A549 (cell line): Measurements from ENCODE around the gene PBX2. TPM values are rescaled to one million over a fixed set of nuclear protein-coding genes. Genes with fewer than 3 reads are reported as not detected.

Experiments
- ATAC-seq, 2 experiments: fragments of 200-7000 bp in 1 of 2; fragments of >200 bp in 1 of 2; cut with Nextera tagmentation in 1 of 2; cut with Tn5 transposase in 1 of 2; 3 replicates each; pipeline versions ENCODE4 v1.8.0 to v1.9.1; 2018 to 2020; ENCODE audit warnings: mild to moderate bottlenecking in 1 of 2, moderate library complexity in 1 of 2
- CTCF ChIA-PET: fragments of 300-600 bp; sonication (Branson Sonifier 250); formaldehyde crosslinking; extraction: SDS; loops from one replicate; lab custom pipeline; 2021; ENCODE audit warnings: antibody characterized with exemption, inconsistent platforms; lab: Yijun Ruan, JAX
- POLR2A ChIA-PET: fragments of 350-600 bp; formaldehyde crosslinking; extraction: SDS; loops from one replicate; lab custom pipeline; 2021; ENCODE audit warnings: antibody characterized with exemption, inconsistent platforms; lab: Yijun Ruan, JAX
- DNase-seq, 2 experiments: peaks; one replicate each; pipeline versions ENCODE4 v3.0.0 to v3.0.0-alpha.2; 2011 to 2016; ENCODE audit warnings: low read depth in 1 of 2, low spot score in 1 of 2
- FAIRE-seq: peaks from 2 replicates; lab custom pipeline; 2011; peaks lifted over from hg19 to GRCh38; lab: Jason Lieb, UNC
- H3K27ac ChIP-seq, 2 experiments: fragments of >200 bp; sonication (Bioruptor Twin); formaldehyde crosslinking; 3 replicates each; pipeline ENCODE4 v1.5.1; 2016 to 2017
- H3K4me1 ChIP-seq: fragments of >200 bp; sonication (Bioruptor Twin); formaldehyde crosslinking; 3 replicates; pipeline ENCODE4 v1.6.1; 2016
- H3K4me2 ChIP-seq: fragments of >200 bp; sonication (Bioruptor Twin); formaldehyde crosslinking; 3 replicates; pipeline ENCODE4 v1.6.1; 2016
- H3K4me3 ChIP-seq: fragments of >200 bp; sonication (Bioruptor Twin); formaldehyde crosslinking; 3 replicates; pipeline ENCODE4 v1.5.1; 2016
- H3K9me3 ChIP-seq: fragments of >200 bp; sonication (Bioruptor Twin); formaldehyde crosslinking; 3 replicates; pipeline ENCODE4 v1.6.1; 2016
- CHD4 ChIP-seq: fragments of 200-600 bp; sonication (generic); IDR thresholded peaks from 2 replicates; pipeline ENCODE4 v1.6.1; 2016; ENCODE audit warnings: antibody characterized with exemption, mild to moderate bottlenecking, borderline replicate concordance
- EHF ChIP-seq: fragments of 250-450 bp; sonication (Bioruptor Pico); IDR thresholded peaks from 2 replicates; pipeline ENCODE4 v1.5.0; 2020; ENCODE audit warnings: mild to moderate bottlenecking
- EP300 ChIP-seq, 2 experiments: fragments of >200 bp; sonication (Bioruptor Twin); formaldehyde crosslinking; IDR thresholded peaks; 2 replicates in 1 of 2; 3 replicates in 1 of 2; pipeline ENCODE4 v1.6.1; 2016 to 2017
- ESRRA ChIP-seq: fragments of 150-350 bp; IDR thresholded peaks from 2 replicates; pipeline ENCODE4 v1.6.1; 2014; ENCODE audit warnings: mild to moderate bottlenecking, low read length, borderline replicate concordance
- FOSB ChIP-seq: fragments of 250-450 bp; sonication (Bioruptor Pico); IDR thresholded peaks from 2 replicates; pipeline ENCODE4 v1.5.0; 2020; ENCODE audit warnings: mild to moderate bottlenecking, moderate library complexity
- FOSL2 ChIP-seq, 2 experiments: fragments of 450-650 bp in 1 of 2; fragments of >200 bp in 1 of 2; sonication (Bioruptor Twin) in 1 of 2; formaldehyde crosslinking; IDR thresholded peaks; 2 replicates each; pipeline versions ENCODE4 v1.5.0 to v1.6.1; 2016 to 2020; ENCODE audit warnings: mild to moderate bottlenecking in 1 of 2, moderate library complexity in 1 of 2
- FOXS1 ChIP-seq: fragments of 250-450 bp; sonication (Bioruptor Pico); IDR thresholded peaks from 2 replicates; pipeline ENCODE4 v1.5.0; 2020; ENCODE audit warnings: mild to moderate bottlenecking, moderate library complexity
- HEYL ChIP-seq: fragments of 250-450 bp; sonication (Bioruptor Pico); IDR thresholded peaks from 2 replicates; pipeline ENCODE4 v1.8.0; 2021; ENCODE audit warnings: mild to moderate bottlenecking, moderate library complexity
- HOXA7 ChIP-seq: fragments of 250-450 bp; sonication (Bioruptor Pico); IDR thresholded peaks from 2 replicates; pipeline ENCODE4 v1.5.0; 2020; ENCODE audit warnings: mild to moderate bottlenecking, moderate library complexity
- HOXB13 ChIP-seq: fragments of 250-450 bp; sonication (Bioruptor Pico); IDR thresholded peaks from 2 replicates; pipeline ENCODE4 v1.5.0; 2020; ENCODE audit warnings: low read depth, mild to moderate bottlenecking, moderate library complexity
- HOXB5 ChIP-seq: fragments of 250-450 bp; sonication (Bioruptor Pico); IDR thresholded peaks from 2 replicates; pipeline ENCODE4 v1.5.0; 2020; ENCODE audit warnings: mild to moderate bottlenecking, moderate library complexity
- POLR2A ChIP-seq: IDR thresholded peaks from 2 replicates; pipeline ENCODE4 v1.6.1; 2012; ENCODE audit warnings: mild to moderate bottlenecking, low read length
- POLR2AphosphoS2 ChIP-seq: conservative IDR thresholded peaks from 2 replicates; pipeline ENCODE4 v1.6.1; 2012; ENCODE audit warnings: low read length, improper control_type of control experiment, inconsistent platforms
- RCOR1 ChIP-seq: fragments of 150-350 bp; IDR thresholded peaks from 2 replicates; pipeline ENCODE4 v1.6.1; 2014; ENCODE audit warnings: antibody characterized with exemption, low read length, low read depth
- RNF2 ChIP-seq: fragments of 200-600 bp; sonication (generic); IDR thresholded peaks from 2 replicates; pipeline ENCODE4 v1.6.1; 2016; ENCODE audit warnings: low read depth, mild to moderate bottlenecking, antibody characterized with exemption, moderate library complexity, borderline replicate concordance
- ZC3H11A ChIP-seq: fragments of 450-650 bp; IDR thresholded peaks from 2 replicates; pipeline ENCODE4 v1.6.1; 2014; ENCODE audit warnings: antibody characterized with exemption, mild to moderate bottlenecking
- ZSCAN20 ChIP-seq: fragments of 250-450 bp; sonication (Bioruptor Pico); IDR thresholded peaks from 2 replicates; pipeline ENCODE4 v1.8.0; 2022; ENCODE audit warnings: mild to moderate bottlenecking, moderate library complexity
- WGBS: methylation state at CpG from one replicate; pipeline ENCODE4 v1.1.6; 2017; ENCODE audit errors: missing lambda C conversion rate; 5-methylcytosine and 5-hydroxymethylcytosine counted together
- polyA plus RNA-seq, 4 experiments: library from polyadenylated mRNA; depleted of rRNA in 3 of 4; stranded (reverse); fragments of >200 nt; fragmentation: RNase III in 1 of 4; extraction: RNeasy Plus Mini Kit Qiagen cat#74134 plus additional on column Dnase treatment in 1 of 4; gene quantifications; 2 replicates in 3 of 4; 3 replicates in 1 of 4; pipeline ENCODE4 v1.2.3, GENCODE V29; 2011 to 2017
- TF ChIP-seq, protein P1 (sequence below): IDR thresholded peaks from 2 replicates; pipeline ENCODE4 v1.6.1; 2012

The PBX2 gene
- polyA plus RNA-seq, 2 of the 4 experiments (the other 2 are of a cell fraction): 27.0 to 30.8 TPM

DNA sequence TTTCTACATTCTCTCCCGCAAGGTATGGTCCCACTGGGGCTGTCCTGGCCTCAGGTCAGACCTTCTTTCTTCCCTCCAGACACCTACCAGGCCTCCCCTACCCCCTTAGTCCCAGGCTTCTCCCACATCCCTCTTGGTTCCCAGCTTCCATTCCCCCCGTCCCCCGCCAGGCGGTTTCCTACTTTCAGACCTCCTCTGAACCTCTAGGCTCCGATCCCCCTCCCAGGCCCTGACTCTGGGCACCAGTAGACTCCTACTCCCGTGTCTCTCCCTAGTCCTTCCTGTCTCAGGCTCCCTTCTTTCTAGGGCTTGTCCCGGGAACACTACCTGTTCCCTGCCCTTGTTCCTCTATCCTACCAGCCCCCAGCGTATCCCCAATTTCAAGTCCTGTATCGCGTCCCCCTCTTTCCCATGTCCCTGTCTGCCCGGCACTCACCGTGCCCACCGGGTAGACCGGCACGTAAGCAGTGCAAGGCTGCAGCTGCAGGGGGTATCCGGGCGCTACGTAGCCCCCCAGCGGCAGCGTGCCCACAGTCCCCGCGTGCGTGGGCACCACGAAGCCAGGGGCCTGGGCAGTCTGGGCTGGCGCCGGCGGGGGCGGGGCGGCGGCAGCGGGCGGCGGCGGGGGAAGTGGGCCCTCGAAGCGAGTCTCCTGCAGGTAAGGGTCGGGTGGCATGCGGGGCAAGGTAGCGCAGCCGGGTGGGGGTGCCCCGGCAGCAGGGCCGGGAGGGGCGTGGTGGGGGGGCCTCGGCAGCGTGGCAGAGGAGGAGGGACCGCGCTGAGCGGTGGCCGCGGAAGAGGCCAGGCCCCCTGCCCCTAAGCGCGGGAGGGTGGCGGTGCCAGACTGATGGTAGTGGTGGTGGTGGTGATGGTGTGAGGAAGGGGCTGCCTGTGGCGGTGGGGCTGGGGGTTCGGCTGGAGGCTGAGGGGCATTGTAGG lies 39.8 kb downstream of the PBX2 start:
- CTCF ChIA-PET: no interaction called here

GRCh38 chr6:32149092-32149755 lies 40.8 kb downstream of the PBX2 start:
- DNase-seq: no peak
- CTCF ChIA-PET: no interaction called here
- no peak overlapping the region for H3K4me2 ChIP-seq
- no peak for TF ChIP-seq ZSCAN20
- TF ChIP-seq POLR2A: no peak
- no peak for TF ChIP-seq CHD4
- no peak for TF ChIP-seq EHF (CRISPR knock-in tag)
- no peak overlapping the region for H3K27ac ChIP-seq
- H3K4me3 ChIP-seq: no peak overlapping the region
- peaks cover 17% of the 10 kb centered on the region; the same call in 2 of the 3 replicates for H3K4me1 ChIP-seq
- no peaks in the 10 kb centered on the region for H3K9me3 ChIP-seq
- FAIRE-seq: no peak
- POLR2A ChIA-PET: no interaction called here
- WGBS: 88% methylated on average over 28 of the region's 47 CpGs
- no peak for ATAC-seq

More for the DNA sequence above, 39.8 kb downstream of the PBX2 start:
- H3K27ac ChIP-seq: no peak overlapping the region
- no peak for TF ChIP-seq POLR2AphosphoS2
- TF ChIP-seq FOSB (CRISPR knock-in tag): no peak
- no peak for TF ChIP-seq FOXS1 (CRISPR knock-in tag)
- TF ChIP-seq, protein P1, sequence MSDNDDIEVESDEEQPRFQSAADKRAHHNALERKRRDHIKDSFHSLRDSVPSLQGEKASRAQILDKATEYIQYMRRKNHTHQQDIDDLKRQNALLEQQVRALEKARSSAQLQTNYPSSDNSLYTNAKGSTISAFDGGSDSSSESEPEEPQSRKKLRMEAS: no peak
- TF ChIP-seq, all 56 proteins: peak for 0
- Histone ChIP-seq H3K4me1 (peaks cover 22% of the 10 kb centered on the region; the same call in 2 of the 3 replicates), H3K4me2 (no peak overlapping the region), H3K4me3 (no peak overlapping the region), H3K9me3 (no peaks in the 10 kb centered on the region)
- DNase-seq: no peak
- POLR2A ChIA-PET: no interaction called here
- no peak for FAIRE-seq
- WGBS: 92% methylated on average over 25 of the region's 55 CpGs
- ATAC-seq: no peak

- CTCF ChIA-PET: interaction anchor here (4.2 kb wide), 1 partner anchor 30 kb away, joined by 15 read pairs; no protein-coding TSS in a partner anchor
- H3K9me3 ChIP-seq: no peaks in the 10 kb centered on the region
- 81% methylated on average over 38 of the region's 39 CpGs for WGBS
- POLR2A ChIA-PET: no interaction called here
- FAIRE-seq: no peak
- no peak overlapping the region for H3K4me3 ChIP-seq
- TF ChIP-seq HOXB5 (CRISPR knock-in tag) (no peak), FOSB (CRISPR knock-in tag) (no peak), ESRRA (no peak), HEYL (CRISPR knock-in tag) (no peak), FOSL2 (IDR thresholded peaks at IDR 0.05) (no peak), FOSL2 (CRISPR knock-in tag; IDR thresholded peaks at IDR 0.05) (no peak), RNF2 (no peak), FOXS1 (CRISPR knock-in tag) (no peak), RCOR1 (no peak), EHF (CRISPR knock-in tag) (no peak), HOXA7 (no peak), EP300 (IDR thresholded peaks at IDR 0.05) (no peak), HOXB13 (no peak), ZC3H11A (no peak)
- TF ChIP-seq, protein P1: no peak
- H3K4me1 ChIP-seq: peaks cover 17% of the 10 kb centered on the region; the same call in 2 of the 3 replicates
- ATAC-seq: no peak
- H3K4me2 ChIP-seq: no peak overlapping the region
- H3K27ac ChIP-seq: no peak overlapping the region
- no peak for DNase-seq
These were observed 41.5 kb downstream of the PBX2 start for GRCh38 chr6:32148289-32149091.
